ENCODE data around the gene HNRNPUL2. TPM values are rescaled to one million over a fixed set of nuclear protein-coding genes. Genes with fewer than 3 reads are reported as not detected.
A peak's percentile ranks its signal among the peaks of the same experiment; 100 is the strongest.
"Not testable (repeated sequence)": the region's sequence is repeated elsewhere in the genome, so short reads cannot be mapped to it uniquely, and the experiment has no call there.

The HNRNPUL2 gene
- total RNA-seq, 4 donors from 2014 or later = 38.7 to 68.8 (median 50.3) TPM

GRCh38 chr11:62752177-62752785, 25.0 kb upstream of the HNRNPUL2 start:
- Histone ChIP-seq H3K27ac (no peak overlapping the region), H3K36me3 (peaks cover 0 to 18% (median 0%) of the 10 kb centered on the region in 3 donors), H3K27me3 (no peaks in the 10 kb centered on the region), H3K4me1 (peaks cover 0 to 23% (median 4%) of the 10 kb centered on the region in 4 donors), H3K4me3 (no peak overlapping the region), H3K9me3 (no peaks in the 10 kb centered on the region)
- no peak for TF ChIP-seq CTCF (IDR thresholded peaks at IDR 0.05)
- no peak for TF ChIP-seq POLR2A (IDR thresholded peaks at IDR 0.05)
- no peak for DNase-seq

- Histone ChIP-seq H3K36me3 (peaks cover 0 to 18% (median 0%) of the 10 kb centered on the region in 3 donors), H3K4me1 (peaks cover 0 to 23% (median 4%) of the 10 kb centered on the region in 4 donors)
- DNase-seq, H3K27me3 ChIP-seq, H3K4me3 ChIP-seq, H3K27ac ChIP-seq, H3K9me3 ChIP-seq: not testable (repeated sequence)
These were observed 22.7 kb upstream of the HNRNPUL2 start for GRCh38 chr11:62749931-62750330.

- Histone ChIP-seq H3K27me3 (no peaks in the 10 kb centered on the region), H3K27ac (no peak overlapping the region), H3K36me3 (peaks cover 0 to 15% (median 0%) of the 10 kb centered on the region in 3 donors), H3K4me3 (no peak overlapping the region), H3K4me1 (peaks cover 0 to 8% (median 0%) of the 10 kb centered on the region in 4 donors), H3K9me3 (no peaks in the 10 kb centered on the region)
- DNase-seq = no peak
- no peak for TF ChIP-seq POLR2A (IDR thresholded peaks at IDR 0.05)
- no peak for TF ChIP-seq CTCF (IDR thresholded peaks at IDR 0.05)
These were observed 20.4 kb upstream of the HNRNPUL2 start for GRCh38 chr11:62747475-62748160.

- no peak overlapping the region for H3K4me3 ChIP-seq
- peaks cover 0 to 6% (median 0%) of the 10 kb centered on the region in 4 donors for H3K4me1 ChIP-seq
- no peaks in the 10 kb centered on the region for H3K27me3 ChIP-seq
- peaks cover 0 to 81% (median 2%) of the 10 kb centered on the region in 3 donors for H3K36me3 ChIP-seq
- DNase-seq = no peak
- H3K27ac ChIP-seq = no peak overlapping the region
- TF ChIP-seq POLR2A (IDR thresholded peaks at IDR 0.05) (no peak), CTCF (IDR thresholded peaks at IDR 0.05) (no peak)
- no peaks in the 10 kb centered on the region for H3K9me3 ChIP-seq
These were observed 9.9 kb upstream of the HNRNPUL2 start for GRCh38 chr11:62737196-62737595.

- Histone ChIP-seq H3K4me1 (peaks cover 0 to 31% (median 3%) of the 10 kb centered on the region in 4 donors), H3K27ac (no peak overlapping the region), H3K4me3 (no peak overlapping the region), H3K9me3 (no peaks in the 10 kb centered on the region), H3K27me3 (no peaks in the 10 kb centered on the region), H3K36me3 (peaks cover 0 to 61% (median 0%) of the 10 kb centered on the region in 3 donors)
- TF ChIP-seq CTCF (IDR thresholded peaks at IDR 0.05) (peak in 2 of 6 experiments; percentile 7 to 13), POLR2A (IDR thresholded peaks at IDR 0.05) (no peak)
- DNase-seq = no peak
These were observed 5.6 kb upstream of the HNRNPUL2 start for GRCh38 chr11:62732830-62733229.

GRCh38 chr11:62730076-62730475, 2.8 kb upstream of the HNRNPUL2 start:
- H3K27ac ChIP-seq = not testable (repeated sequence)
- peak overlapping the region in 1 of 4 donors; percentile 83 for H3K4me3 ChIP-seq

More at GRCh38 chr11:62730076-62730475, 2.8 kb upstream of the HNRNPUL2 start:
- not testable (repeated sequence) for H3K27me3 ChIP-seq, H3K9me3 ChIP-seq
- peak in 1 of 3 donors; percentile 34 for DNase-seq
- Histone ChIP-seq H3K36me3 (peaks cover 0 to 34% (median 0%) of the 10 kb centered on the region in 3 donors), H3K4me1 (peaks cover 0 to 37% (median 4%) of the 10 kb centered on the region in 4 donors)
